Thyroid gland (tissue), 4 donors: ENCODE data around the gene CPSF3.

Experiments used
- POLR2A ChIP-seq, 2 donors: fragments of 450-650 bp; IDR thresholded peaks; one replicate each; pipeline ENCODE4 v1.6.1; 2017; ENCODE audit warnings: antibody characterized with exemption in 2 of 2, mild to moderate bottlenecking in 2 of 2, moderate library complexity in 1 of 2
- TF ChIP-seq, protein P1 (sequence below), 6 experiments: fragments of 200-600 bp in 3 of 6; fragments of 450-650 bp in 3 of 6; sonication (generic) in 3 of 6; IDR thresholded peaks; one replicate each; pipeline ENCODE4 v1.5.1; 2016 to 2019; ENCODE audit warnings: antibody characterized with exemption in 6 of 6, mild to moderate bottlenecking in 2 of 6, inconsistent platforms in 1 of 6, moderate library complexity in 1 of 6

DNA sequence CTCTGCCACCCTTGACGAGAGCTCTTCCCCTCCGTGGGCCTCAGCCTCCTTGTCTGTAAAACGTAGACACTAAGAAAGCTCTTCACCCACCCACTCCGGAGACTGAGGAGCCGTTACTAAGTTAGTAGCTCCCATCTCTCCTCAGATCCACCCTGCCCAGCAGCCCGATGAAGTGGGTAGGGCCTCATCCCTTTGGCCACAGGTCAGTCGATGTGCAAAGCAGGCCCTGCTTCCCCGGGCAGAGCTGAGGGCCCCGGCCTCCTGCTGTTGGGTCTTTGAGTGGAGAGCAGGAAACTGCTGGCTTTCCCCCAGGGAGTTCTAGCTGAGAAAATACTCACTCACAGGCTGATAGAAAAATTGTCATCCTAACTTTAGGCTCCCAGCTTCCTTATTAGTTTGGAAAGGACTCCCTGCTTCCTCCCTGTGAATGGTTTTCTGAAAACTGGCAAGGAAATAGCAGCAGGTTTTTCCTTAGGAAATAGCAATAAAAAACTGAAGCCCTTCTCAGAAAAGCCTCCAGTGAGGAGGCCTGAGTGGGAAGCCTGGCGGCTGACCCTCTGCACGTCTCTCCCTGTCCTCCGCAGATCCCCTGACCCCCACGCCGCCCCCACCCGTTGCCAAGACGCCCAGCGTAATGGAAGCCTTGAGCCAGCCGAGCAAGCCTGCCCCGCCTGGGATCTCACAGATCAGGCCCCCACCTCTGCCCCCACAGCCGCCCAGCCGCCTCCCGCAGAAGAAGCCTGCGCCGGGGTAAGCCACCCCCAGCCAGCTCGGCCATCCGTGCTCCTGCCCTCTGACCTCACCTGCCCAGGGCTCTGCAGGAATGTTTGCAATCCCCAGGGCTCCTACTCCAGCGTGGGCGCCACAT lies 30.3 kb upstream of the CPSF3 start:
- TF ChIP-seq, protein P1, sequence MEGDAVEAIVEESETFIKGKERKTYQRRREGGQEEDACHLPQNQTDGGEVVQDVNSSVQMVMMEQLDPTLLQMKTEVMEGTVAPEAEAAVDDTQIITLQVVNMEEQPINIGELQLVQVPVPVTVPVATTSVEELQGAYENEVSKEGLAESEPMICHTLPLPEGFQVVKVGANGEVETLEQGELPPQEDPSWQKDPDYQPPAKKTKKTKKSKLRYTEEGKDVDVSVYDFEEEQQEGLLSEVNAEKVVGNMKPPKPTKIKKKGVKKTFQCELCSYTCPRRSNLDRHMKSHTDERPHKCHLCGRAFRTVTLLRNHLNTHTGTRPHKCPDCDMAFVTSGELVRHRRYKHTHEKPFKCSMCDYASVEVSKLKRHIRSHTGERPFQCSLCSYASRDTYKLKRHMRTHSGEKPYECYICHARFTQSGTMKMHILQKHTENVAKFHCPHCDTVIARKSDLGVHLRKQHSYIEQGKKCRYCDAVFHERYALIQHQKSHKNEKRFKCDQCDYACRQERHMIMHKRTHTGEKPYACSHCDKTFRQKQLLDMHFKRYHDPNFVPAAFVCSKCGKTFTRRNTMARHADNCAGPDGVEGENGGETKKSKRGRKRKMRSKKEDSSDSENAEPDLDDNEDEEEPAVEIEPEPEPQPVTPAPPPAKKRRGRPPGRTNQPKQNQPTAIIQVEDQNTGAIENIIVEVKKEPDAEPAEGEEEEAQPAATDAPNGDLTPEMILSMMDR (IDR thresholded peaks at IDR 0.05), result no peak
- no peak for TF ChIP-seq POLR2A (IDR thresholded peaks at IDR 0.05)
